Measurements from ENCODE around the gene RIPOR1. TPM values are rescaled to one million over a fixed set of nuclear protein-coding genes. Genes with fewer than 3 reads are reported as not detected.

RIPOR1 gene
- total and polyA plus RNA-seq, 2 of the 4 experiments (the other 2 are of a cell fraction): 9.5 to 41.3 TPM

- no peak overlapping the region for H3K23ac ChIP-seq (ENCODE audit: low read depth, low read length)
- TF ChIP-seq BHLHE40 (IDR thresholded peaks at IDR 0.05; ENCODE audit: low read depth, low read length) (no peak), POLR2A (IDR thresholded peaks at IDR 0.05; ENCODE audit: low read depth, low read length) (no peak), CTCF (conservative IDR thresholded peaks at IDR 0.05; ENCODE audit: low read depth, low read length) (no peak), MXI1 (IDR thresholded peaks at IDR 0.05; ENCODE audit: borderline replicate concordance, low read depth, low read length) (no peak), CEBPB (IDR thresholded peaks at IDR 0.05; ENCODE audit: low read depth, low read length) (no peak), MAZ (IDR thresholded peaks at IDR 0.05; ENCODE audit: borderline replicate concordance, low read depth, low read length) (no peak)
- TF ChIP-seq, protein P1, sequence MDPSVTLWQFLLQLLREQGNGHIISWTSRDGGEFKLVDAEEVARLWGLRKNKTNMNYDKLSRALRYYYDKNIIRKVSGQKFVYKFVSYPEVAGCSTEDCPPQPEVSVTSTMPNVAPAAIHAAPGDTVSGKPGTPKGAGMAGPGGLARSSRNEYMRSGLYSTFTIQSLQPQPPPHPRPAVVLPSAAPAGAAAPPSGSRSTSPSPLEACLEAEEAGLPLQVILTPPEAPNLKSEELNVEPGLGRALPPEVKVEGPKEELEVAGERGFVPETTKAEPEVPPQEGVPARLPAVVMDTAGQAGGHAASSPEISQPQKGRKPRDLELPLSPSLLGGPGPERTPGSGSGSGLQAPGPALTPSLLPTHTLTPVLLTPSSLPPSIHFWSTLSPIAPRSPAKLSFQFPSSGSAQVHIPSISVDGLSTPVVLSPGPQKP (IDR thresholded peaks at IDR 0.05; ENCODE audit: borderline replicate concordance, low read depth, low read length): no peak
- H2BK5ac ChIP-seq (ENCODE audit: low read depth, low read length, poor library complexity, severe bottlenecking): no peak overlapping the region
- H3K9me1 ChIP-seq (ENCODE audit: insufficient read depth, low read length): peaks cover 4% of the 10 kb centered on the region; the same call in 1 of the 2 replicates
- H4K5ac ChIP-seq (ENCODE audit: low read depth, low read length): no peak overlapping the region
- no peak overlapping the region for H2AK5ac ChIP-seq (ENCODE audit: low read depth, low read length)
- H3K79me1 ChIP-seq (ENCODE audit: low read depth in 1 of 2, low read length in 2 of 2): no peaks in the 10 kb centered on the region
- 83% methylated on average over 7 of the region's 8 CpGs; no CpG with 5 or more reads in 1 of the 2 experiments for WGBS, 2 experiments (ENCODE audit: extremely low coverage in 2 of 2, insufficient read length in 1 of 2)
- H4K8ac ChIP-seq (ENCODE audit: low read depth in 2 of 2, low read length in 2 of 2): no peak overlapping the region
- H3K9ac ChIP-seq (ENCODE audit: low read depth, low read length): no peak overlapping the region
- H3K4ac ChIP-seq (ENCODE audit: low read depth, low read length): no peak overlapping the region
- BruUV-seq (replicated peaks): no TSS peak
- H4K20me1 ChIP-seq (ENCODE audit: insufficient read depth, low read length): peaks cover 3% of the 10 kb centered on the region; the same call in 1 of the 2 replicates
- ChIA-PET POLR2A (ENCODE audit: unreplicated experiment) (no interaction called here), CTCF (no interaction called here)
- H3K4me2 ChIP-seq (ENCODE audit: low read depth, low read length): no peak overlapping the region
- no peaks in the 10 kb centered on the region for H3K27me3 ChIP-seq (ENCODE audit: control insufficient read depth, insufficient read depth, low read length)
- intact Hi-C loops (cut with micrococcal nuclease) (no loop called here), in situ Hi-C loops (cut with MboI; ENCODE audit: low sequenced_read_pairs) (no loop called here), dilution Hi-C loops (cut with HindIII; ENCODE audit: low sequenced_read_pairs, unreplicated experiment) (no loop called here)
- H3K4me1 ChIP-seq (ENCODE audit: control insufficient read depth, insufficient read depth, low read length): peaks cover 6% of the 10 kb centered on the region
- H3K4me3 ChIP-seq (ENCODE audit: insufficient read depth, low read depth, low read length): no peak overlapping the region
- H3K36me3 ChIP-seq (ENCODE audit: control insufficient read depth, insufficient read depth, low read length): no peaks in the 10 kb centered on the region
- no peaks in the 10 kb centered on the region for H3K9me3 ChIP-seq (ENCODE audit: control insufficient read depth, insufficient read depth, low read length)
- no peak for DNase-seq
- no peak for ATAC-seq (ENCODE audit: low read depth)
- no peak overlapping the region for H3K56ac ChIP-seq (ENCODE audit: extremely low read depth, insufficient read depth, low read length)
- no peak overlapping the region for H2AK9ac ChIP-seq (replicated peaks; ENCODE audit: low read depth, low read length, poor library complexity)
- no peak overlapping the region for H4K91ac ChIP-seq (ENCODE audit: insufficient read depth, low read depth, low read length)
- no peak overlapping the region for H3K14ac ChIP-seq (replicated peaks; ENCODE audit: low read depth, low read length)
- H3K18ac ChIP-seq (ENCODE audit: low read depth, low read length): no peak overlapping the region
- no peak overlapping the region for H2BK120ac ChIP-seq (ENCODE audit: low read depth, low read length)
- H2AFZ ChIP-seq (replicated peaks; ENCODE audit: low read length, poor library complexity): no peak overlapping the region
- no peak overlapping the region for H2BK15ac ChIP-seq (ENCODE audit: low read depth, low read length)
- no peak overlapping the region for H3K27ac ChIP-seq (ENCODE audit: insufficient read depth, low read length)
- no peak overlapping the region for H2BK20ac ChIP-seq (ENCODE audit: low read depth, low read length)
These were observed 10.0 kb upstream of the RIPOR1 start for GRCh38 chr16:67518676-67519075.

Data from IMR-90 (cell line).